ENCODE data around the gene LDLRAD4.

LDLRAD4 gene

GRCh38 chr18:13696961-13697360, 478.4 kb downstream of the LDLRAD4 start:
- H3K27ac ChIP-seq (ENCODE audit: low read depth, low read length), result no peak overlapping the region
- H3K9me2 ChIP-seq (replicated peaks; ENCODE audit: insufficient read depth, low read length), result no peaks in the 10 kb centered on the region
- no peak overlapping the region for H3K4me3 ChIP-seq (ENCODE audit: insufficient read depth, low read length, poor library complexity, severe bottlenecking)
- no peaks in the 10 kb centered on the region for H3K27me3 ChIP-seq (ENCODE audit: low read length)
- H2AFZ ChIP-seq (ENCODE audit: low read depth, low read length, severe bottlenecking), result no peak overlapping the region
- no peak overlapping the region for H3K9ac ChIP-seq (ENCODE audit: low read length)
- H4K20me1 ChIP-seq (ENCODE audit: low read depth, low read length), result no peaks in the 10 kb centered on the region
- TF ChIP-seq CTCF (IDR thresholded peaks at IDR 0.05; ENCODE audit: insufficient read depth, low read length, poor library complexity, severe bottlenecking), result no peak
- no peak for TF ChIP-seq EZH2phosphoT487 (conservative IDR thresholded peaks at IDR 0.05; ENCODE audit: low read length)
- H3K4me2 ChIP-seq (ENCODE audit: low read depth, low read length, poor library complexity, severe bottlenecking), result no peak overlapping the region
- H3K9me3 ChIP-seq (ENCODE audit: insufficient read depth, low read length), result peaks cover 8% of the 10 kb centered on the region; the same call in 1 of the 2 replicates
- H3F3A ChIP-seq (ENCODE audit: insufficient read depth), result no peaks in the 10 kb centered on the region
- H3K36me3 ChIP-seq (ENCODE audit: low read length), result no peaks in the 10 kb centered on the region
- H3K79me2 ChIP-seq (ENCODE audit: insufficient read depth, low read length), result peaks cover 59% of the 10 kb centered on the region

GRCh38 chr18:13700153-13700552, 481.6 kb downstream of the LDLRAD4 start:
- Histone ChIP-seq H3K9me2 (replicated peaks; ENCODE audit: insufficient read depth, low read length) (no peaks in the 10 kb centered on the region), H3K79me2 (ENCODE audit: insufficient read depth, low read length) (peaks cover 87% of the 10 kb centered on the region), H3K9me3 (ENCODE audit: insufficient read depth, low read length) (peaks cover 31% of the 10 kb centered on the region; the same call in 1 of the 2 replicates), H3K27ac (ENCODE audit: low read depth, low read length) (no peak overlapping the region), H3K36me3 (ENCODE audit: low read length) (no peaks in the 10 kb centered on the region; the same call in 1 of the 2 replicates), H3K4me3 (ENCODE audit: insufficient read depth, low read length, poor library complexity, severe bottlenecking) (no peak overlapping the region), H3F3A (ENCODE audit: insufficient read depth) (no peaks in the 10 kb centered on the region), H3K27me3 (ENCODE audit: low read length) (no peaks in the 10 kb centered on the region), H3K4me2 (ENCODE audit: low read depth, low read length, poor library complexity, severe bottlenecking) (no peak overlapping the region), H3K9ac (ENCODE audit: low read length) (no peak overlapping the region), H4K20me1 (ENCODE audit: low read depth, low read length) (no peaks in the 10 kb centered on the region), H2AFZ (ENCODE audit: low read depth, low read length, severe bottlenecking) (no peak overlapping the region)
- TF ChIP-seq CTCF (IDR thresholded peaks at IDR 0.05; ENCODE audit: insufficient read depth, low read length, poor library complexity, severe bottlenecking), result no peak
- TF ChIP-seq EZH2phosphoT487 (conservative IDR thresholded peaks at IDR 0.05; ENCODE audit: low read length), result no peak

Data from SU-DHL-6 (cell line).